PC-3 (cell line): Measurements from ENCODE around the gene MAML3.

ENCODE experiments used
- EZH2 ChIP-seq: fragments of 300-600 bp; sonication (generic); IDR thresholded peaks from one replicate; pipeline ENCODE4 v1.6.1; 2017; ENCODE audit warnings: antibody characterized with exemption, mild to moderate bottlenecking, low read length; ENCODE audit not compliant: unreplicated experiment
- EZH2phosphoT487 ChIP-seq: fragments of 300-600 bp; sonication (generic); IDR thresholded peaks from 2 replicates; pipeline ENCODE4 v1.6.1; 2018; ENCODE audit warnings: mild to moderate bottlenecking, antibody characterized with exemption, low read length, borderline replicate concordance

DNA sequence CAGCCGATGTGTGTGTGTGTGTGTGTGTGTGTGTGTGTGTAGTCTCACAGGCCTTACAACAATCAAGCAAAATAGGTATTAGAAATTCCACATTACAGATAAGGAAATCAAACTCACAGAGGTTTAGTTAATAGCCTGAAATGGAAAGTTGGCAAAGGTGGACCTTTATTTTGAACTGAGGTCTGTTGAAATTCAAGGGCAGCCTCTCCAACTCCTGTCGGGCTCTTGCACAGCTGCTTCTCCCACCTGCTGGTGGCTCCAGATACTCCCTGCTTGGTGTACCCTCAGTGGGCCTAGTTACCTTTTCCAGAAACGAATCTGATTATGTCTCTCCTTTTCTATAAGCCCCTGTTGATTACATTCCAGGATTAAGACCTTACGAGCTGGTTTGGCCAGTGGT, 292.5 kb downstream of the MAML3 start:
- TF ChIP-seq EZH2 (no peak), EZH2phosphoT487 (no peak)
